Activated CD4-positive, alpha-beta T cell treated with anti-CD3 and anti-CD28 coated beads for 36 hours (primary cell): ENCODE measurements around the gene ZBTB40. TPM values are rescaled to one million over a fixed set of nuclear protein-coding genes. Genes with fewer than 3 reads are reported as not detected.

Experiments used
- ATAC-seq: fragments of 200-7000 bp; cut with Tn5 transposase; one replicate; pipeline ENCODE4 v1.10.0; 2021; ENCODE audit warnings: mild to moderate bottlenecking, moderate library complexity
- CTCF ChIA-PET: fragments of 350-600 bp; sonication (Branson Sonifier 250); formaldehyde crosslinking; loops from one replicate; lab custom pipeline; 2021; ENCODE audit warnings: antibody characterized with exemption; lab: Charles Lee
- POLR2A ChIA-PET: fragments of 350-600 bp; sonication (Branson Sonifier 250); formaldehyde crosslinking; loops from one replicate; lab custom pipeline; 2021; ENCODE audit warnings: antibody characterized with exemption, inconsistent platforms; lab: Charles Lee
- DNase-seq: peaks from one replicate; pipeline ENCODE4 v3.0.0-alpha.2; 2020
- H3K27ac Mint-ChIP-seq: one replicate; pipeline ENCODE4 v1.8.0; 2021; ENCODE audit warnings: mixed read lengths
- H3K27me3 Mint-ChIP-seq: one replicate; pipeline ENCODE4 v1.8.0; 2021; ENCODE audit warnings: mixed read lengths
- H3K36me3 Mint-ChIP-seq: one replicate; pipeline ENCODE4 v1.8.0; 2021; ENCODE audit warnings: low read depth, mixed read lengths
- H3K4me1 Mint-ChIP-seq: one replicate; pipeline ENCODE4 v1.8.0; 2021; ENCODE audit warnings: mixed read lengths
- H3K4me3 Mint-ChIP-seq: one replicate; pipeline ENCODE4 v1.8.0; 2021; ENCODE audit warnings: mild to moderate bottlenecking, moderate library complexity, mixed read lengths
- H3K9me3 Mint-ChIP-seq: one replicate; pipeline ENCODE4 v1.8.0; 2021; ENCODE audit warnings: low read depth, mixed read lengths
- intact Hi-C, 2 experiments: fragments of 100-400 bp; cut with DNase I in 1 of 2; cut with micrococcal nuclease in 1 of 2; formaldehyde crosslinking; loops; one replicate each; pipeline versions ENCODE4 v1.14.2 to v1.15.1; 2022 to 2024; cut with DNase I, micrococcal nuclease
- total RNA-seq, 2 experiments: library from RNA; stranded (reverse); gene quantifications; one replicate each; pipeline ENCODE4 v1.2.3, GENCODE V29; 2021

ZBTB40 gene
- total RNA-seq, 2 experiments from 2014 or later: 12.7 to 13.5 TPM

DNA sequence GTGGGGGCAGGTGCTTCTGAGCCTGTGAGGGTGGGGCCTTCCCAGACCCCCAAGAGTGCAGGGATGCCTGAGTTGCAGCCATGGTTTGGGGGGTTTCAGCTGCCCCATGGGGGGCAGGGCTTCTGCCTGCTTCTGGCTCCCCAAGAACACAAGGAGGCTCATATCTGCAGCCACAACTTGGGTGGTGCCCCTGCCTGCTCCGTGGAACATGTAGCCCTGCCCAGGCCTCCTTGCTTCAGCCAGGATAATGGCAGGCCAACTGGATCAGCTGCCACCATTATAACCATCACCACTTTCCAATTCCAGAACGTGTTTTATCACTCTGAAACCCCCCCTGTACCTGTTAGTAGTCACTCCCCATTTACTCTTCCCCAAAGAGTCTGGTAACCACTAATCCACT is 14.0 kb downstream of the ZBTB40 start:
- no peaks in the 10 kb centered on the region for H3K27me3 Mint-ChIP-seq
- POLR2A ChIA-PET: no interaction called here

DNA sequence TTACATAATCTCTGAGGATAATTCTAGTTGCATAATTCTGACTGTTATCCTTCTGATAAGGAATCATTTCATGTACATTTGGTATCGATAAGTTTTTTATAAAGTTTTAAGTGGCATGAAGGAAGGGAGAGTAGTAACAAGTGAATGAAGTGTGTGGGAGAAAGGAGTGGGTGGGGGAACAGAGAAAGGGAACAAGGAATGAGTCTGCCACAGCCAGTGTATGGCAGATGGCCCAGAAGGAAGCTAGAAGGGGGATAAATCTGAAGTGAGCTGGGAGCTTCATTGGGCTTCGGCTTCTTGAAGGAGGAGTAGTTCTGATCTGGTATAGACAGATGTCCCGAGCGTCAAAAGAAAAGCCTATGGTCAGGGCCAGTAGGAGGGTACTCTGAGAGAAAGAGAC is 18.6 kb downstream of the ZBTB40 start:
- CTCF ChIA-PET: interaction anchor here (0.5 kb wide), 1 partner anchor 48 kb away, joined by 3 read pairs; no protein-coding TSS in a partner anchor
- Mint-ChIP-seq H3K36me3 (peaks cover 3% of the 10 kb centered on the region), H3K4me3 (no peak overlapping the region), H3K27ac (no peak overlapping the region), H3K9me3 (no peaks in the 10 kb centered on the region), H3K27me3 (no peaks in the 10 kb centered on the region), H3K4me1 (peaks cover 11% of the 10 kb centered on the region)
- intact Hi-C loops: no loop called here
- ATAC-seq: no peak
- no peak for DNase-seq
- POLR2A ChIA-PET: no interaction called here

More for the DNA sequence above, 14.0 kb downstream of the ZBTB40 start:
- H3K4me3 Mint-ChIP-seq: no peak overlapping the region
- no peak for ATAC-seq
- H3K9me3 Mint-ChIP-seq: no peaks in the 10 kb centered on the region
- CTCF ChIA-PET: interaction anchor here (1.4 kb wide), 1 partner anchor 11 kb away, joined by 3 read pairs; no protein-coding TSS in a partner anchor
- H3K4me1 Mint-ChIP-seq: peaks cover 27% of the 10 kb centered on the region
- H3K36me3 Mint-ChIP-seq: peaks cover 12% of the 10 kb centered on the region
- no peak for DNase-seq
- intact Hi-C loops: no loop called here
- H3K27ac Mint-ChIP-seq: no peak overlapping the region

DNA sequence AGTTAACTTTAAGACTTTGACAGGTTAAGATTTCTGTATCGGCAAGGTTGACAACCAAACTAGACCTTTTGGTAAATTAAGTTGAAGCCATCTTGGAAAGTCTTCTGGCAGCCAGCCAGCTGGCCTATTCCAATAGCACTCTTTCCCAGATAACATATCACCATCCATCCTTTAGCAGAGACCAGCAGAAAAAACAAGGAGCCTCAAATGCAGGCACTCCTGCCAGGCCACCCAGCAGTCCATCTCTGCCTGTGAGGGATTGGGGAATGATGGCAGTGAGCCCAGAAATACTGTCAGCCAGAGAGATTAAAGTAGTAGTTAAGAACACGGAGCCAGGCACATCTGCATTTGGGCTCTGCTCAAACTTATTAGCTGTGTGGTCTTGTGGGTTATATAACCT is 19.4 kb downstream of the ZBTB40 start:
- intact Hi-C loops: no loop called here
- DNase-seq (no peak), ATAC-seq (no peak)
- H3K9me3 Mint-ChIP-seq: no peaks in the 10 kb centered on the region
- H3K27me3 Mint-ChIP-seq: no peaks in the 10 kb centered on the region
- ChIA-PET POLR2A (no interaction called here), CTCF (no interaction called here)
- H3K36me3 Mint-ChIP-seq: peaks cover 3% of the 10 kb centered on the region
- H3K27ac Mint-ChIP-seq: no peak overlapping the region
- no peak overlapping the region for H3K4me3 Mint-ChIP-seq
- H3K4me1 Mint-ChIP-seq: peaks cover 11% of the 10 kb centered on the region

DNA sequence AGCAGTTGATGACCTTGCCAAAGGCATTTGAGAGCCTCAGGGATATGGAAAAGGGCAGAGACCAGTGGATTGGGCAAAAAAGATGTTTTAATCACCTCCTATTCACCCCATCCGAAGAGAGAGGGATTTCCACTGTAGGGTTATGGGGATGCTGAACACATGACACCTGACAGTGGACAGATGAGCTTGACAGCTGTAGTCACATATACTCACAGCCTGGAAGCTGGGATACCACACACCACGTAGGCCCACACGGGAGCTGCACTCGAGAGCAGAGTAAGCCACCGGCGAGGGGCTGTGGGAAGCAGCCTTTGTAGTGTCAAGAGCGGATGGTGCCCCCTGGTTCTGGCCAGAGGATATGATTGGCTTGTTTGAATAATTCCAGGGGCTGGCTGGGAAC is 20.0 kb downstream of the ZBTB40 start:
- Mint-ChIP-seq H3K4me1 (peaks cover 11% of the 10 kb centered on the region), H3K36me3 (peaks cover 3% of the 10 kb centered on the region), H3K27me3 (no peaks in the 10 kb centered on the region), H3K27ac (no peak overlapping the region), H3K9me3 (no peaks in the 10 kb centered on the region), H3K4me3 (no peak overlapping the region)
- intact Hi-C loops: no loop called here
- ATAC-seq (no peak), DNase-seq (no peak)
- POLR2A ChIA-PET: no interaction called here
- CTCF ChIA-PET: no interaction called here

DNA sequence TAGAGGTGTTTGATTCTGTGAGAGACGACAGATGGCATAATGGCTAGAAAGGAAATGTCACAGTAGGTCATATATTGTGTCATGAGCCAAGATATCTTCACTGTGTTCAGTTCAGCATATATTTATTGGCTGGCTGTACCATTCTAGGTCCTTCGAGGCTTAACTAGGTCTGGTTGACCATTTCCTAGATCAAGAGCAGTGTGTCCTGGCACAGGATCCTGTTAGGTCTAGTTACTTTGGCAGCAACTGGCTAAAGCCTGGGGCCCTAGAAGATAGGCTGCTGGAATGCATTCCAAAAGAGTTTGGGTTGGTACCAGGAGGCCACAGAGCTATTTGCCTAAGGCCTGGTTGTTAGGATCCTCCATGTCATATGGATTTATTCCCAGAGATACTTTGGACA is 20.9 kb downstream of the ZBTB40 start:
- CTCF ChIA-PET: interaction anchor here (1.3 kb wide), 1 partner anchor 8 kb away, joined by 3 read pairs; no protein-coding TSS in a partner anchor
- H3K4me3 Mint-ChIP-seq: no peak overlapping the region
- H3K4me1 Mint-ChIP-seq: peaks cover 8% of the 10 kb centered on the region
- intact Hi-C loops: no loop called here
- DNase-seq (no peak), ATAC-seq (no peak)
- POLR2A ChIA-PET: no interaction called here
- no peak overlapping the region for H3K27ac Mint-ChIP-seq
- no peaks in the 10 kb centered on the region for H3K9me3 Mint-ChIP-seq
- no peaks in the 10 kb centered on the region for H3K27me3 Mint-ChIP-seq
- peaks cover 4% of the 10 kb centered on the region for H3K36me3 Mint-ChIP-seq

DNA sequence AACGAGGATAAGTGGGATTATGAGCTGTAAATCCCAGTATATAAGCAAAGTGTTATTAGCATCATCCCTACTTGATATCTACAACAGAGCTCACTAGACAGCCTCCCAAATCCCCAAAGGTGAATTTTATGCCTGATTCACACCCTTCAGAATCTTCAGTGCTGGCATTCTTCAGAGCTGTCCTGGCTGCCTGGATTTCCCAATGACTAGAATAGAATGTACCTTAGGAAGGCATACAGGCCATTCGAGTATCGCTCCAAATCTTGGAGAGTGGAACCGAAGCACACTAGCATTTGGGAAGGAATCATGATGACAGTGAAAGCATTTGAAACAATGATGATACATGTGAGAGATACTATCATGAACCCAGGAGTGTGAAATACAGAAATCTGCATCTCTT is 22.3 kb downstream of the ZBTB40 start:
- peaks cover 6% of the 10 kb centered on the region for H3K4me1 Mint-ChIP-seq
- intact Hi-C loops: no loop called here

DNA sequence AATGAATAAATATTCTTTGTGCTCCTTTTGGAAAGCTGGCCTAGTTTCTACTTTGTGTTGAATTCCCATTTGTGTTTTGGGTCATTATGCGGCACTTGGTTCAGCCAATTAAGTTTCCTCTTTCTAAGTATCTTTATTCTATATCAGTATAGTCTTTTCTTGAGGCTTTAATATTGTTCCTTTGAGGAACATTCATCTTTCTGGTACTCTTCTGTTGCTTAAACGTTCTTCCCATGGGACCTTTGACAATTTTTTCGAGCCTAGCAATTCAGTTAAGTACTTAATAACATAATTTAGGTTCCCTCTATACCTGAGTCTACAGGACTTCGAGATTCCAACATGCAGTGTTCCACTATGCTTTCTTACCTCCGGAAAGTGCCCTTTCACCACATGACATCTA is 24.9 kb downstream of the ZBTB40 start:
- Mint-ChIP-seq H3K27ac (no peak overlapping the region), H3K4me1 (peaks cover 4% of the 10 kb centered on the region), H3K4me3 (no peak overlapping the region), H3K27me3 (no peaks in the 10 kb centered on the region), H3K9me3 (peaks cover 8% of the 10 kb centered on the region), H3K36me3 (peaks cover 17% of the 10 kb centered on the region)
- ChIA-PET CTCF (no interaction called here), POLR2A (no interaction called here)
- intact Hi-C loops: no loop called here
- ATAC-seq (no peak), DNase-seq (no peak)

More for the DNA sequence above, 22.3 kb downstream of the ZBTB40 start:
- CTCF ChIA-PET: interaction anchor here (0.6 to 1.3 kb wide), 2 partner anchors 7 to 362 kb away, joined by 3 read pairs; no protein-coding TSS in a partner anchor
- ATAC-seq (no peak), DNase-seq (no peak)
- Mint-ChIP-seq H3K4me3 (no peak overlapping the region), H3K27me3 (no peaks in the 10 kb centered on the region), H3K9me3 (peaks cover 2% of the 10 kb centered on the region), H3K27ac (no peak overlapping the region), H3K36me3 (peaks cover 6% of the 10 kb centered on the region)
- POLR2A ChIA-PET: no interaction called here

DNA sequence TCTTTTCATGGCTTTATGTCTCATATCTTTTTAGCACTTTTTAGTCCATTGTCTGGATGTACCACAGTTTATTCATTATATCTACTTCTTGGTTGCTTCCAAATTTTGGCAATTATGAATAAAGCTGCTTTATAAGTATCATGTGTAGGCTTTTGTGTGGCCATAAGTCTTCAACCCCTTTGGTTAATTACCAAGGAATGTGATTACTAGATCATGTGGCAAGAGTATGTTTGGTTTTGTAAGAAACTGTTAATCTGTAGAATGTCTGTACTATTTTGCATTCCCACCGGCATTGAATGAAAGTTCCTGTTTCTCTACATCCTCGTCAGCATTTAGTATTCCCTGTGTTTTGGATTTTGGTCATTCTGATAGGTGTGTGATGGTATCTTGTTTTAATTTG is 31.5 kb downstream of the ZBTB40 start:
- ChIA-PET CTCF (no interaction called here), POLR2A (no interaction called here)
- no peak overlapping the region for H3K27ac Mint-ChIP-seq
- no peaks in the 10 kb centered on the region for H3K27me3 Mint-ChIP-seq
- intact Hi-C loops: no loop called here
- H3K4me3 Mint-ChIP-seq: no peak overlapping the region
- no peak for DNase-seq
- H3K9me3 Mint-ChIP-seq: peaks cover 20% of the 10 kb centered on the region
- peaks cover 21% of the 10 kb centered on the region for H3K4me1 Mint-ChIP-seq
- H3K36me3 Mint-ChIP-seq: peaks cover 25% of the 10 kb centered on the region
- no peak for ATAC-seq

DNA sequence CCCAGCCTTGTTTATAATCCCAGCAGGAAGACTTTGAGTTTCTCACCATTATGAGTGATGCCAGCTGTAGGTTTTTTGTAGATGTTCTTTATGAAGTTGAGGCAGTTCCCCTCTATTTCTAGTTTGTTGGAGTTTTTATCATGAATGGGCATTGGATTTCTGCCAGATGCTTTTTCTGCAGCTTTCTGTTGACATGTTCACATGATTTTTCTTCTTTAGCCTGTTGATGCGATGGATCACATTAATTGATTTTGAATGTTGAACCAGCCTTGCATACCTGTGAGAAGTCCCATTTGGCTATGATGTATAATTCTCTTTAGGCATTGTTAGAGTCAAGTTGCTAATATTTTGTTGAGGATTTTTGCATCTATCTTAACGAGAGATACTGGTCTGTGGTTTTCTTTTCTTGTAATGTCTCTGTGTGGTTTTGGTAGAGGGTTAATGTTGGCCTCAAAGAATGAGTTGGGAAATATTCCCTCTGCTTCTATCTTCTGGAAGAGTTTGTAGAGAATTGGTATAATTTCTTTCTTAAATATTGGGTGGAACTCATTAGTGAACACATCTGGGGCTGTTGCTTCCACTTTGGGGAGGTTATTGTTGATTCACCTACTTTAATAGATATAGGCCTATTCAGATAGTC is 33.2 kb downstream of the ZBTB40 start:
- Mint-ChIP-seq H3K36me3 (peaks cover 20% of the 10 kb centered on the region), H3K4me3 (no peak overlapping the region), H3K4me1 (peaks cover 21% of the 10 kb centered on the region), H3K27me3 (no peaks in the 10 kb centered on the region), H3K27ac (no peak overlapping the region), H3K9me3 (peaks cover 15% of the 10 kb centered on the region)
- ChIA-PET POLR2A (interaction anchor here (0.6 kb wide), 1 partner anchor 1531 kb away, joined by 6 read pairs; no protein-coding TSS in a partner anchor), CTCF (no interaction called here)
- ATAC-seq (no peak), DNase-seq (no peak)
- intact Hi-C loops: no loop called here

DNA sequence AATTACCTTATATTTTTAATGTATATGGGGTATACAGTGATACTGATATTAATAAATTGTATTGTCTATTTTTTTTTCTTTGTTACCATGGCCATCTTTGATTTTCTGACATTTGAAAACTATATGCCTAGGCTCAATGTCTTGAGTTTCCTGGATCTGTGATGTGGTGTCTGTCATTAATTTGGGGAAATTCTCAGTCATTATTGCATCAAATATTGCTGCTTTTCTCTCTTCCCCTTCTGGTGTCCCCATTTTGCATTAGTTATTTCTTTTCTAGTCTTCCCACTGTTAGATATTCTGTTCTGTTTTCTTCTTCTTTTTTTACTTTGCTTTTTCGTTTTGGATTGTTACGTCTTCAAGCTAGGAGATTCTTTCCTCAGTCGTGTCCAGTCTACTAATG is 33.8 kb downstream of the ZBTB40 start:
- DNase-seq (no peak), ATAC-seq (no peak)
- no peak overlapping the region for H3K27ac Mint-ChIP-seq
- H3K4me1 Mint-ChIP-seq: peaks cover 19% of the 10 kb centered on the region
- no peaks in the 10 kb centered on the region for H3K27me3 Mint-ChIP-seq
- H3K9me3 Mint-ChIP-seq: peaks cover 13% of the 10 kb centered on the region
- H3K4me3 Mint-ChIP-seq: no peak overlapping the region
- intact Hi-C loops: no loop called here
- ChIA-PET CTCF (no interaction called here), POLR2A (no interaction called here)
- H3K36me3 Mint-ChIP-seq: peaks cover 15% of the 10 kb centered on the region

DNA sequence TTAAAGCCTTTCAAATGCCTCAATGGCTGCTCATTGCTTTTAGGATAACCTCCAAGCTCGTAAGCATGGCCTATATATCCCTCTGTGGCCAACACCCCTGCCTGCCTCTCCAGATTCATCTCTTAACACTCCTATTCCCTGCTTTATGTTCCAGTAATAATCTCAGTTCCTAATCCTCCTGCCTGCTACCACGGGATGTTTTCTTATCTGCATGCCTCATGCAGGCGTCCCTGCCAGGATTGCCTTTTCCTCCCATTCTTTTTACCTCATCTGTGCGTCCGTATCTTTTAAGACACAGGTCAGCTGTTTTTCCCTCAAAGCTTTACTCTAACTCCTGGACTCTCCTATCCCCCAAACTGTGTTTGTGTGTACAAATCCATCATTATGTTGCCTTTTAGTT is 36.1 kb downstream of the ZBTB40 start:
- ATAC-seq (no peak), DNase-seq (no peak)
- ChIA-PET POLR2A (no interaction called here), CTCF (no interaction called here)
- Mint-ChIP-seq H3K36me3 (peaks cover 20% of the 10 kb centered on the region), H3K9me3 (peaks cover 9% of the 10 kb centered on the region), H3K4me1 (peaks cover 16% of the 10 kb centered on the region), H3K4me3 (no peak overlapping the region), H3K27me3 (no peaks in the 10 kb centered on the region), H3K27ac (no peak overlapping the region)
- intact Hi-C loops: no loop called here

DNA sequence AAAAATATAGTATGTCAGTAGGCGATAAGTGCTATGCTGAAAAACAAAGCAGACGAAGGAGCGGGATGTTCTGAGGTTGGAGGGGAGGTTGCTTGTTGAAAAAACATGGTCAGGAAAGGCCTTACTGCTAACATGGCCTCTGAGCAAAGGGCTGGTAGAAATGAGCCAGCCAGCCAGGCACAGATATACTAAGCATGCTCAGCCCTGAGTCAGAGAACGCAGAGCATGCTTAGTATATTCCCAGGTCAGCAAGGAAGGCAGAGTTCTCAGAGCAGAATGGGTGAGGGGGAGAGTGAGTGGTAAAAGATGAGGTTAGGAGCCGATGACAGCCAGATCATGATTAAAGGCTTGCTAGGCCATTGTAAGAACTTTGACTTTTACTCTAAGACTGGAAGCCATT is 36.7 kb downstream of the ZBTB40 start:
- ChIA-PET POLR2A (no interaction called here), CTCF (no interaction called here)
- no peak for DNase-seq
- Mint-ChIP-seq H3K4me3 (no peak overlapping the region), H3K9me3 (peaks cover 5% of the 10 kb centered on the region), H3K27me3 (no peaks in the 10 kb centered on the region), H3K27ac (no peak overlapping the region), H3K36me3 (peaks cover 21% of the 10 kb centered on the region), H3K4me1 (peaks cover 16% of the 10 kb centered on the region)
- intact Hi-C loops: no loop called here
- no peak for ATAC-seq
